Rectal smooth muscle tissue (tissue), 1 donor: ENCODE results near the gene PGAM5.
"Not testable (repeated sequence)": the region's sequence is repeated elsewhere in the genome, so short reads cannot be mapped to it uniquely, and the experiment has no call there.

Source experiments
- H3K27ac ChIP-seq: one replicate; pipeline ENCODE4 v1.7.0; 2013; ENCODE audit warnings: low read depth, low read length, inconsistent platforms
- H3K27me3 ChIP-seq: one replicate; pipeline ENCODE4 v1.7.0; 2013; ENCODE audit warnings: low read length; ENCODE audit not compliant: control insufficient read depth, insufficient read depth
- H3K36me3 ChIP-seq: one replicate; pipeline ENCODE4 v1.7.0; 2013; ENCODE audit warnings: low read length; ENCODE audit not compliant: control insufficient read depth, insufficient read depth
- H3K4me1 ChIP-seq: one replicate; pipeline ENCODE4 v1.7.0; 2013; ENCODE audit warnings: low read length; ENCODE audit not compliant: control insufficient read depth, insufficient read depth
- H3K4me3 ChIP-seq: one replicate; pipeline ENCODE4 v1.7.0; 2013; ENCODE audit warnings: low read length
- H3K9ac ChIP-seq: one replicate; pipeline ENCODE4 v1.7.0; 2013; ENCODE audit warnings: low read length

Gene PGAM5

GRCh38 chr12:132747395-132747794 lies 36.8 kb downstream of the PGAM5 start:
- Histone ChIP-seq H3K27ac (no peak overlapping the region), H3K27me3 (no peaks in the 10 kb centered on the region), H3K36me3 (peaks cover 47% of the 10 kb centered on the region), H3K4me3 (no peak overlapping the region), H3K9ac (no peak overlapping the region), H3K4me1 (no peaks in the 10 kb centered on the region)

DNA sequence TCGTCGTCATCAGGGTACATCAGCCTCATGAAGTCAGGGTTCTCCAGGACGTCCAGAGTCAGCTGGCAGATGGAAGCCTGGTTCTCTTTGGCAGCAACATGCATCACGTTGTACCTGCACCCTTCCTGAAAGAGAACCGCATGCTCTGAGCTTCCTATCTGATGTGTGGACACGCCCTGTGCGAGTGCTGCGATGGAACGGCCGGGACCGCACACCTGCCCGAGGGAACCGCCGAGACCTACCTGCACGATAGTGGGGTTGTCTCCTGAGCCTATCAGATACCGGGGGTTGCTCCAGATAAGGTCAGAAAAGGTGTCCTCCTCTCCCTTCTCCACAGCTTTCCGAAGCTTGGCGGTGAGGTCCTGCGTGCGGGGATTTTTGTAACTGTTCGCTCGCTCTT lies 37.3 kb downstream of the PGAM5 start:
- Histone ChIP-seq H3K9ac (no peak overlapping the region), H3K4me1 (no peaks in the 10 kb centered on the region), H3K36me3 (peaks cover 43% of the 10 kb centered on the region), H3K27ac (no peak overlapping the region), H3K4me3 (no peak overlapping the region), H3K27me3 (no peaks in the 10 kb centered on the region)

DNA sequence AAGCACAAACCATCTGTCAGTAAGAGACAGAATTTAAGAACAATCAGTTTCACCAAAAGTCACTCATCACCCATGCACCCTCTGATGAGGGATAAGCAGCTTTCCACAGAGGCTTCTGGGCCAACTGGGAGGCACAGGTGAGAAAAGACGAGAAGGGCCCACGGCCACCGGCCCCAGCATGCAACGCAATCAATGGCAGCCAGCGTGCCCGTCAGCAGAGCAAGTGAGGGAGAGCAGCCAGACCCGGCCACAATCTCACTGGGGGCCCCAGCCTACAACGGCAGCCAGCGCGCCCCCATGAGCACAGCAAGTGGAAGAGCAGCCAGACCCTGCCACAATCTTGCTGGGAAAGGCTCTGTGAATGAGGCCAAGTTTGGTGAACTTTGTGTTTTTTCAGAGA lies 37.7 kb downstream of the PGAM5 start:
- Histone ChIP-seq H3K27ac (no peak overlapping the region), H3K36me3 (peaks cover 46% of the 10 kb centered on the region), H3K4me3 (no peak overlapping the region), H3K27me3 (no peaks in the 10 kb centered on the region), H3K4me1 (no peaks in the 10 kb centered on the region), H3K9ac (no peak overlapping the region)

DNA sequence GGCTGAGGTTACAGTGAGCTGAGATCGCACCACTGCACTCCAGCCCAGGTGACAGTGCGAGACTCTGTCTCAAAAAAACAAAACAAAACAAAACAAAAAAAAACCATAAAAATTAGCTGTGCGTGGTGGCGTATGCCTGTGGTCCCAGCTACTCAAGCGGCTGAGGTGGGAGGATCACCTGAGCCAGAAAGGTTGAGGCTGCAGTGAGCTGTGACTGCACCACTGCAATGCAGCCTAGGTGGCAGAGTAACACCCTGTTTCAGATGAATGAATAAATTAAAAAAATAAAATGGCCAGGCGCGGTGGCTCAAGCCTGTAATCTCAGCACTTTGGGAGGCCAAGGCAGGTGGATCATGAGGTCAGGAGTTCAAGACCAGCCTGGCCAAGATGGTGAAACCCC lies 43.0 kb downstream of the PGAM5 start:
- not testable (repeated sequence) for H3K27ac ChIP-seq, H3K27me3 ChIP-seq, H3K4me1 ChIP-seq, H3K9ac ChIP-seq, H3K4me3 ChIP-seq
- H3K36me3 ChIP-seq = peaks cover 27% of the 10 kb centered on the region

DNA sequence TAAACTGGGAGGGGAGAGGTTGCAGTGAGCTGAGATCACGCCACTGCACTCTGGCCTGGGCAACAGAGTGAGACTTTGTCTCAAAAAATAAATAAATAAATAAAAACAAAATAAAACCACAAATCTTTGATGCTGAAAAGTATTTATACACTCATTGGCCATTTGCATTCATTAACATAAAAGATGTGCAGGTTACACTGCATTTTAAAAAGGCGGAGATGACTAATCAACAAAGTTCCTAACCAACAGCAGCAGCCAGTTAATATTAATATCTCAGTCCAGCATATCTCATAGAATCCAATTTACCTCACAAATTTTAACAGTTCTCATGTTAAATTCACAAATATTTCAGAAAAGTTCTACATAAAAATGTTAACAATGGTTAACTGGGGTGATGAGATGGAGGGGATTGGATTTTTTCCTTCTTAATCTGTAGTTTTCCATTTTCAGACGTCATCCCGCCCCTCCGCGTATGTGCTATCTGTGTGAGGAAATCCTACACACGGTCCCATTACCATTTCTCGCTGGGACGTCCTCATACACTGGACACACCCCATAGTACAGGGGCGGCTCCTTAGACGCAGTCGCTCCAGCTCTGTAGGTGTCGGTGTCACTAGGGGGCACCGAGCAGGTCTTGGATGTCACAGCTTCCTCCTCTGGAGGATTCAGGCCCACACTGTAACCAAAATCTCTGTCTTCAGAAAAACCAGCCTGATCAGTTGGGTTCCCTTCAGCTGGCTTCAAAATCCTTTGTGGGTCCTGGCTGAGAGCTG lies 43.7 kb downstream of the PGAM5 start:
- Histone ChIP-seq H3K9ac (no peak overlapping the region), H3K36me3 (peaks cover 26% of the 10 kb centered on the region), H3K4me1 (no peaks in the 10 kb centered on the region), H3K27me3 (no peaks in the 10 kb centered on the region), H3K4me3 (no peak overlapping the region), H3K27ac (no peak overlapping the region)

DNA sequence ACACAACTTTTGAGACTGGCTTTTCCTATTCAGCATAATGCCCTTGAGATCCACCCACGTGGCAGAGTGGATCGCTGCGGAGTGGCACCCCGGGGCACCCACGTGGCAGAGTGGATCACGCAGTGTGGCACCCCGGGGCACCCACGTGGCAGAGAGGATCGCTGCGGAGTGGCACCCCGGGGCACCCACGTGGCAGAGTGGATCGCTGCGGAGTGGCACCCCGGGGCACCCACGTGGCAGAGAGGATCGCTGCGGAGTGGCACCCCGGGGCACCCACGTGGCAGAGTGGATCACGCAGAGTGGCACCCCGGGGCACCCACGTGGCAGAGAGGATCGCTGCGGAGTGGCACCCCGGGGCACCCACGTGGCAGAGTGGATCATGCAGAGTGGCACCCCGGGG lies 48.2 kb downstream of the PGAM5 start:
- not testable (repeated sequence) for H3K27ac ChIP-seq, H3K36me3 ChIP-seq, H3K4me3 ChIP-seq, H3K9ac ChIP-seq, H3K4me1 ChIP-seq, H3K27me3 ChIP-seq

DNA sequence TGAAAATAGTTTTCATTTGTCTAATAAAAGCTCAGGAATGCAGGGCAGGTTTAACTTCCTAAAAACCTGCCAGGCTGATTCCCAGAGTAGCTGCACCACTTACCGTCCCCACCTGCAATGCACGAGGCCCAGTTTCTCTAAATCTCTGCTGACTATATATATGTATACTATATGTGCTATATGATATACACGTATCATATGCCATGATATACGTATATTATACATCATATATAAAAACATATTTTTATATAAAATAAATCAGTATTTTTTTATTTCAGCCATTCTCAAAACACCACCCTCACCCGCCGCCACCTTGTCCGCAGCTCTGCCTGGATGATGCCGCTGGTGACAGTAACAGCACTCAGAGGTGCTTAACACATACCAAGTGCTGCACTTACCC lies 48.7 kb downstream of the PGAM5 start:
- no peak overlapping the region for H3K4me3 ChIP-seq

DNA sequence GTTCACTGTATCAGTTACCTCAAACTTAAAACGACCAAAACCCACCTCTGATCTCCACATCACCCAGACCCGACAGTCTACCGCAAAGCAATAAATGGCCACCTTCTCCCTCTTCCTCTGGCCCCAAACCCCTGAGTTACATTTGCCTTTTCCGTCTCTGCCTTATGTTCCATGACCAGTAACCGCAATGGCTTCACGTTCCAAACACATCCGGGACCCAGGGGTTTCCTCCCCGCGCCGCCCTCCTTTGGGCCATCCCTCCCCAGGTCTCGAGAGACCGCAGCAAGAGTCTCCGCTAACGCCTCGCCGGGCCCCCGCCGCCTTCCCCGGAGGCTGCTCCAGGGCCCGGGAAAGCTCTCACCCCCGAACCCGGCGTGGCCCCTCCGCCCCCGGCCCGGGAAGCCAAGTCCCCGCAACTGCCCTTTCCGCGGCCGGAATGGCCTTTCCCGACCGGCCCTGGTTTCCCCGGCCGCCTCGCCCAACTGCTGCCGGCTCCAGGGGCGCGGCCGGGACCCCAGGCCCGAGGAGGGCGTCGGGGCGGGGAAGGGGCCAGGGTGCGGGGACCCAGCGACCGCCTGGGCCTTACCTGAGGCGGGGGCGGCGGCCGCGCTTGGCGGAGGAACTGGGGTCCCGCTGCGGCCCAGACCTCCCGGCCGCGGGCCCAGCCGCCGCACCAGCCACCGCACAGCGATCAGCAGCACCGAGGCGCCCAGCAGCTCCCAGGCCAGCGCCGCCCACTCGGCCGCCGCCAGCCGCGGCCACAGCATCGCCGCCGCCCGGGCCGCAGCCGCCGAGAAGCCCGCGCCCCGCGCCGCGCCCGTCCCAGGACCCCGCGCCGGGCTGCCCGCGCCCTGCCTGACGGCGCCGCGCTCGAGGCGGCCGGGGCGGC lies 50.6 kb downstream of the PGAM5 start, which contains the start of gene ANKLE2:
Gene ANKLE2 (minus strand): TSS at position 801 of the 889 bp plus-strand sequence. CDS start 34 bp downstream, at position 767.
- Histone ChIP-seq H3K27ac (peak within 1 kb of the TSS; percentile 93), H3K9ac (peak within 1 kb of the TSS; percentile 68), H3K4me3 (peak within 1 kb of the TSS; percentile 89), H3K36me3 (peaks cover under 1% of the 10 kb centered on the region), H3K4me1 (peaks cover 5% of the 10 kb centered on the region), H3K27me3 (no peaks in the 10 kb centered on the region)

More for the DNA sequence above, 48.7 kb downstream of the PGAM5 start:
- no peaks in the 10 kb centered on the region for H3K27me3 ChIP-seq
- no peak overlapping the region for H3K27ac ChIP-seq
- peaks cover 5% of the 10 kb centered on the region for H3K4me1 ChIP-seq
- H3K36me3 ChIP-seq = peaks cover 5% of the 10 kb centered on the region
- no peak overlapping the region for H3K9ac ChIP-seq

GRCh38 chr12:132761921-132762583 lies 51.4 kb downstream of the PGAM5 start:
- H3K9ac ChIP-seq = peak overlapping the region; percentile 68
- no peaks in the 10 kb centered on the region for H3K27me3 ChIP-seq
- peak overlapping the region; percentile 93 for H3K27ac ChIP-seq
- peak overlapping the region; percentile 75 for H3K4me3 ChIP-seq
- H3K36me3 ChIP-seq = no peaks in the 10 kb centered on the region
- peaks cover 5% of the 10 kb centered on the region for H3K4me1 ChIP-seq

- H3K27ac ChIP-seq = no peak overlapping the region
- H3K27me3 ChIP-seq = no peaks in the 10 kb centered on the region
- H3K36me3 ChIP-seq = no peaks in the 10 kb centered on the region
- H3K4me1 ChIP-seq = peaks cover 5% of the 10 kb centered on the region
- H3K9ac ChIP-seq = no peak overlapping the region
- no peak overlapping the region for H3K4me3 ChIP-seq
These were observed 53.6 kb downstream of the PGAM5 start for GRCh38 chr12:132764231-132764630.

GRCh38 chr12:132765361-132765760 lies 54.7 kb downstream of the PGAM5 start:
- no peak overlapping the region for H3K4me3 ChIP-seq
- no peak overlapping the region for H3K9ac ChIP-seq
- H3K27me3 ChIP-seq = no peaks in the 10 kb centered on the region
- H3K4me1 ChIP-seq = peaks cover under 1% of the 10 kb centered on the region
- H3K27ac ChIP-seq = no peak overlapping the region
- H3K36me3 ChIP-seq = no peaks in the 10 kb centered on the region

GRCh38 chr12:132766380-132767085 lies 55.9 kb downstream of the PGAM5 start:
- H3K9ac ChIP-seq = no peak overlapping the region
- no peak overlapping the region for H3K4me3 ChIP-seq
- no peaks in the 10 kb centered on the region for H3K4me1 ChIP-seq
- no peaks in the 10 kb centered on the region for H3K36me3 ChIP-seq
- H3K27me3 ChIP-seq = no peaks in the 10 kb centered on the region
- H3K27ac ChIP-seq = no peak overlapping the region
